Transverse colon (tissue), 3 donors: ENCODE measurements around the gene PYY.

Experiments
- POLR2A ChIP-seq: fragments of 450-650 bp; IDR thresholded peaks from one replicate; pipeline ENCODE4 v1.6.1; 2016; ENCODE audit warnings: antibody characterized with exemption, mild to moderate bottlenecking, moderate library complexity
- TF ChIP-seq, protein P1 (sequence below), 5 experiments: fragments of 200-600 bp in 3 of 5; fragments of 450-650 bp in 2 of 5; sonication (generic) in 3 of 5; IDR thresholded peaks; 1 replicate in 2 of 5; 2 replicates in 3 of 5; pipeline ENCODE4 v1.5.1; 2016 to 2017; ENCODE audit warnings: antibody characterized with exemption in 5 of 5, inconsistent platforms in 3 of 5, mild to moderate bottlenecking in 2 of 5, moderate library complexity in 1 of 5

GRCh38 chr17:43918026-43918389 lies 35.7 kb downstream of the PYY start:
- no peak for TF ChIP-seq POLR2A
- TF ChIP-seq, protein P1, sequence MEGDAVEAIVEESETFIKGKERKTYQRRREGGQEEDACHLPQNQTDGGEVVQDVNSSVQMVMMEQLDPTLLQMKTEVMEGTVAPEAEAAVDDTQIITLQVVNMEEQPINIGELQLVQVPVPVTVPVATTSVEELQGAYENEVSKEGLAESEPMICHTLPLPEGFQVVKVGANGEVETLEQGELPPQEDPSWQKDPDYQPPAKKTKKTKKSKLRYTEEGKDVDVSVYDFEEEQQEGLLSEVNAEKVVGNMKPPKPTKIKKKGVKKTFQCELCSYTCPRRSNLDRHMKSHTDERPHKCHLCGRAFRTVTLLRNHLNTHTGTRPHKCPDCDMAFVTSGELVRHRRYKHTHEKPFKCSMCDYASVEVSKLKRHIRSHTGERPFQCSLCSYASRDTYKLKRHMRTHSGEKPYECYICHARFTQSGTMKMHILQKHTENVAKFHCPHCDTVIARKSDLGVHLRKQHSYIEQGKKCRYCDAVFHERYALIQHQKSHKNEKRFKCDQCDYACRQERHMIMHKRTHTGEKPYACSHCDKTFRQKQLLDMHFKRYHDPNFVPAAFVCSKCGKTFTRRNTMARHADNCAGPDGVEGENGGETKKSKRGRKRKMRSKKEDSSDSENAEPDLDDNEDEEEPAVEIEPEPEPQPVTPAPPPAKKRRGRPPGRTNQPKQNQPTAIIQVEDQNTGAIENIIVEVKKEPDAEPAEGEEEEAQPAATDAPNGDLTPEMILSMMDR (IDR thresholded peaks at IDR 0.05): no peak
